ENCODE results near the gene BIRC2.

DNA sequence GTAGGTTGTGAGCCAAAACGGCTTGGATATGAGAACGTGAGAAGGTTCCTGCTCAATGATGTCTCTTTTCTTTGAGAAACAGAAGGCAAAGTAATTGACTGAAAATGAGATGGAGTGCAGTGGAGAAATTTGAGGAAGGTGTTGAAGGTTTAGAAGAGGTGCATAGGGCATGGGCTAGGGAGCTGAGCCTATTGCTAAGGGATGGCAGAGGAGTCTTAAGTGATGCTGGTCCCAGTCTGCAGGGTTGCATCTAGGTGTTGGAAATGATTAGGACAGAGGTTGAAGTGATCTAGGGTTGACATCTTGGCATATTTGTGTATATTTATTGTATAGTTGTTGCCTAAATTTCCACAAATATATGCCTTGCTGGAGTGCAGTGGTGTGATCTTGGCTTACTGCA, 27.5 kb upstream of the BIRC2 start:
- no peak for TF ChIP-seq EZH2 (IDR thresholded peaks at IDR 0.05; ENCODE audit: insufficient read depth, poor library complexity, severe bottlenecking)
- no peak for TF ChIP-seq EZH2phosphoT487 (IDR thresholded peaks at IDR 0.05; ENCODE audit: insufficient read depth, low read depth)
